A172 (cell line): Measurements from ENCODE around the gene POLR3C. TPM values are rescaled to one million over a fixed set of nuclear protein-coding genes. Genes with fewer than 3 reads are reported as not detected.
"Not testable (repeated sequence)": the region's sequence is repeated elsewhere in the genome, so short reads cannot be mapped to it uniquely, and the experiment has no call there.

ENCODE experiments used
- DNase-seq: peaks from one replicate; pipeline ENCODE4 v3.0.0-alpha.2; 2015; ENCODE audit warnings: low spot score
- total RNA-seq: library from RNA; depleted of rRNA; stranded (reverse); fragments of >200 nt; shearing (Covaris generic); gene quantifications from 2 replicates; pipeline ENCODE4 v1.2.3, GENCODE V29; 2014; rRNA removed

Gene POLR3C
- total RNA-seq: 50.4 and 63.0 TPM in 2 replicates

GRCh38 chr1:145823565-145824498 is at the start of gene POLR3C, which contains the start of gene RNF115:
POLR3C (plus strand) TSS chr1:145824200; CDS start chr1:145825777, 1,577 bp downstream.
RNF115 (minus strand) TSS chr1:145824095; CDS start chr1:145823873, 222 bp downstream.
- DNase-seq: peak; percentile 90

- DNase-seq: no peak
These were observed 46.4 kb upstream of the POLR3C start for GRCh38 chr1:145777357-145778145.

GRCh38 chr1:145778146-145778540 is 45.9 kb upstream of the POLR3C start:
- no peak for DNase-seq

GRCh38 chr1:145782272-145783099 is 41.5 kb upstream of the POLR3C start:
- peak; percentile 92 for DNase-seq

GRCh38 chr1:145784409-145784808 is 39.6 kb upstream of the POLR3C start:
- DNase-seq: no peak

- no peak for DNase-seq
These were observed 38.5 kb upstream of the POLR3C start for GRCh38 chr1:145785547-145785946.

- DNase-seq: no peak
These were observed 37.7 kb upstream of the POLR3C start for GRCh38 chr1:145786271-145786670.

GRCh38 chr1:145788580-145788979 is 35.4 kb upstream of the POLR3C start:
- DNase-seq: no peak

- not testable (repeated sequence) for DNase-seq
These were observed 32.1 kb upstream of the POLR3C start for GRCh38 chr1:145791860-145792259.

- DNase-seq: no peak
These were observed 31.5 kb upstream of the POLR3C start for GRCh38 chr1:145792484-145792883.

GRCh38 chr1:145795257-145795881 is 28.6 kb upstream of the POLR3C start:
- no peak for DNase-seq

GRCh38 chr1:145796753-145797152 is 27.2 kb upstream of the POLR3C start:
- no peak for DNase-seq

- no peak for DNase-seq
These were observed 24.2 kb upstream of the POLR3C start for GRCh38 chr1:145799806-145800205.

- DNase-seq: no peak
These were observed 19.6 kb upstream of the POLR3C start for GRCh38 chr1:145804235-145805045.

- DNase-seq: no peak
These were observed 18.9 kb upstream of the POLR3C start for GRCh38 chr1:145805057-145805456.

- no peak for DNase-seq
These were observed 17.6 kb upstream of the POLR3C start for GRCh38 chr1:145806408-145806807.

GRCh38 chr1:145806844-145807243 is 17.2 kb upstream of the POLR3C start:
- DNase-seq: no peak

GRCh38 chr1:145812977-145813810 is 10.8 kb upstream of the POLR3C start:
- not testable (repeated sequence) for DNase-seq

GRCh38 chr1:145818095-145818494 is 5.9 kb upstream of the POLR3C start:
- peak; percentile 65 for DNase-seq
